GM12891 (cell line): ENCODE measurements around the gene SLC17A7.
A peak's percentile ranks its signal among the peaks of the same experiment; 100 is the strongest.
"Not testable (repeated sequence)": the region's sequence is repeated elsewhere in the genome, so short reads cannot be mapped to it uniquely, and the experiment has no call there.

ENCODE experiments used
- DNase-seq: peaks from one replicate; pipeline ENCODE4 v3.0.0; 2011; ENCODE audit warnings: low spot score; ENCODE audit not compliant: insufficient read length
- FAIRE-seq: peaks from 2 replicates; lab custom pipeline; 2011; peaks lifted over from hg19 to GRCh38; lab: Jason Lieb, UNC
- PAX5 ChIP-seq: IDR thresholded peaks from 2 replicates; pipeline ENCODE4 v1.6.1; 2011; ENCODE audit warnings: low read length, moderate library complexity, mild to moderate bottlenecking; ENCODE audit not compliant: insufficient read depth, severe bottlenecking
- POLR2A ChIP-seq: IDR thresholded peaks from 2 replicates; pipeline ENCODE4 v1.6.1; 2011; ENCODE audit warnings: low read depth, low read length, control low read depth
- POLR2AphosphoS5 ChIP-seq: IDR thresholded peaks from 2 replicates; pipeline ENCODE4 v1.6.1; 2011; ENCODE audit warnings: low read depth, low read length, control low read depth
- POU2F2 ChIP-seq: IDR thresholded peaks from 2 replicates; pipeline ENCODE4 v1.6.1; 2011; ENCODE audit warnings: low read depth, mild to moderate bottlenecking, control low read depth, low read length, moderate library complexity
- SPI1 ChIP-seq: IDR thresholded peaks from 2 replicates; pipeline ENCODE4 v1.6.1; 2011; ENCODE audit warnings: low read depth, low read length, control low read depth
- TAF1 ChIP-seq: IDR thresholded peaks from 2 replicates; pipeline ENCODE4 v1.6.1; 2011; ENCODE audit warnings: low read depth, low read length, control low read depth

Gene SLC17A7

DNA sequence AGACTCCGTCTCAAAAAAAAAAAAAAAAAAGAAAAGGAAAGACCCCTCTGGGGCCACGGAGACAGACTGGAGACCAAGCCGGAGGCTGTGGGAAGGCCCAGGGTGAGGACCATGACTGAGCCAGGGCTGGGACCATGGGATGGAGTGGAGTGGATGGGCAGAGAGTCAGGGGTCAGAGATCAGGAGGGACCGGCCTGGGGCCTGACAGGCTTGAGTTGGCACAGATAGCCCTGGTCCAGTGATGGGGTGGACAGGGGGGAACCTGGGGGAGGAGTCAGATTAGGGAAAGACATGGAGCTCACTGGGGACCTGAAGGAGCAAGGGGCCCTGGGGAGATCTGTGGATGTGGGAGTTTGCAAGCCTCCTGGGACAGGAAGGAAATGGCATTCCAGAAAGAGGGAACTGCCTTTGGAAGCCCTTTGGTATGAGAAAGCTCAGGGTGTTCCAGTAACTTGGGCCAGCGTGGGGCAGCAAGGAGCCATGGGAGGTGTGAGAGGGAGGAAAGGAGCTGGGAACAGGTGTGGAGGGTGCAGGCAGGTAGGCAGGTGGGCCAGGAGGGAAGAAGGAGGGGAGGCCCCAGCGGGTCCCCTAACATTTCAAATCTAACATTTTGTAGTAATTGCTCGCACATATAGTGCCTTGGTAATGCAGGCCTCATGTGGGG lies 39.8 kb upstream of the SLC17A7 start:
- no peak for TF ChIP-seq POLR2A
- TF ChIP-seq SPI1 = no peak
- TF ChIP-seq TAF1 = no peak
- no peak for TF ChIP-seq PAX5
- no peak for TF ChIP-seq POU2F2
- no peak for TF ChIP-seq POLR2AphosphoS5
- FAIRE-seq (no peak), DNase-seq (no peak)

DNA sequence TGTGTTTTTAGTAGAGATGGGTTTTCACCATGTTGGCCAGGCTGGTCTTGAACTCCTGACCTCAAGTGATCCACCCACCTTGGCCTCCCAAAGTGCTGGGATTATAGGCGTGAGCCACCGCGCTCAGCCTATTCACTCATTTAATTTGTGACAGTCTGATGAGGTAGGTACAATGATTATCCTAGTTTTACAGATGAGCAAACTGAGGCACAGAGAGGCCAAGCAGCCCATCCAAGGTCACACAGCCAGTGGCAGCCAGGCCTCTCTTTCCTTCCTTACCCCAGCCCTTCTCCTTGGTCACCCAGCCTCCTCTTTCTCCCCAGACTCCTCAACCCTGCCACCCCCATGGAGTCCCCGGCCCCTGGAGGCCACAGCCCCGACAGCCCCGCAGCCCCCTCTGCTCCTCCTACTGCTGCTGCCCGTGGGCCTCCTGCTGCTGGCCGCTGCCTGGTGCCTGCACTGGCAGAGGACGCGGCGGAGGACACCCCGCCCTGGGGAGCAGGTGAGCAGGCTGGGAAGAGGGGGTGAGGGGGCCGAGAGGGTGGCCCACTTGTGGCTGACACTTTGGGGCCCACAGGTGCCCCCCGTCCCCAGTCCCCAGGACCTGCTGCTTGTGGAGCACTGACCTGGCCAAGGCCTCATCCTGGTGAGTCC lies 38.8 kb upstream of the SLC17A7 start:
- TF ChIP-seq POLR2AphosphoS5 (no peak), POU2F2 (no peak), TAF1 (no peak), POLR2A (no peak), PAX5 (no peak), SPI1 (no peak)
- FAIRE-seq = no peak
- DNase-seq = no peak

DNA sequence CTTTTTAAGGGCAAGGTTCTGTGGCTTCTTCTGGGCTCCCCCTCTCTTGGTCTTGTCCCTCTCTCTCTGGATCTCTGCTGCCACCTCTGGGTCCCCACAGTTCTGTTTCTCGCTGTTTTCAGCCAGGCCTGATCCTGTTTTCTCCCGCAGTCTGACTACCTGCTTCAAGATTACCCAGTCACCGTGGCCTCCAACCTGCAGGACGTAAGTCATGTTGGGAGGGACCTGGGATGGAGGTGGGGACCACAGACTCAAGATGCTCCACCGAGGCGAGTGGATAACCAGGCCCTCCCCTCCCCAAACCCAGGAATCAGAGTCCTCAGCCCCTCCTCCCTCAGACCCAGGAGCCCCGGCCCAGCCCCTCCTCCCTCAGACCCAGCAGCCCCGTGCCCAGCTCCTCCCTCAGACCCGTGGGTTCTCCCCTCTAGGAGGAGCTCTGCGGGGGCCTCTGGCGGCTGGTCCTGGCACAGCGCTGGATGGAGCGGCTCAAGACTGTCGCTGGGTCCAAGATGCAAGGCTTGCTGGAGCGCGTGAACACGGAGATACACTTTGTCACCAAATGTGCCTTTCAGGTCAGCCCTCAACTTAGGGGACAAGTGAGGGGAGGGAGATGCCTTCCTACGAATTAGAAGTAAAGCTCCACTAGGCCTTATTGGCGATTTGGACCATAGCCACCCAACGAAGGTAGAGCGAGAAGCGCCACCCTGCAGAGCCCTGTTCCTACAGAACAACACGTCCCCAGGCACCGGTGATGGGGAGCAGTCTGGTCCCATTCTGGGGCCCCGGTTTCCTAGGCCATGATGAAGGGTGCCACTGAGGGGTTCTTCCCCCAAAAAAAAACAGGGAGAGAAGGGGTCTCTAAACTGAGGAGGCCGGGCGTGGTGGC lies 34.9 kb upstream of the SLC17A7 start:
- FAIRE-seq (no peak), DNase-seq (no peak)
- TF ChIP-seq POU2F2 (no peak), SPI1 (no peak)

DNA sequence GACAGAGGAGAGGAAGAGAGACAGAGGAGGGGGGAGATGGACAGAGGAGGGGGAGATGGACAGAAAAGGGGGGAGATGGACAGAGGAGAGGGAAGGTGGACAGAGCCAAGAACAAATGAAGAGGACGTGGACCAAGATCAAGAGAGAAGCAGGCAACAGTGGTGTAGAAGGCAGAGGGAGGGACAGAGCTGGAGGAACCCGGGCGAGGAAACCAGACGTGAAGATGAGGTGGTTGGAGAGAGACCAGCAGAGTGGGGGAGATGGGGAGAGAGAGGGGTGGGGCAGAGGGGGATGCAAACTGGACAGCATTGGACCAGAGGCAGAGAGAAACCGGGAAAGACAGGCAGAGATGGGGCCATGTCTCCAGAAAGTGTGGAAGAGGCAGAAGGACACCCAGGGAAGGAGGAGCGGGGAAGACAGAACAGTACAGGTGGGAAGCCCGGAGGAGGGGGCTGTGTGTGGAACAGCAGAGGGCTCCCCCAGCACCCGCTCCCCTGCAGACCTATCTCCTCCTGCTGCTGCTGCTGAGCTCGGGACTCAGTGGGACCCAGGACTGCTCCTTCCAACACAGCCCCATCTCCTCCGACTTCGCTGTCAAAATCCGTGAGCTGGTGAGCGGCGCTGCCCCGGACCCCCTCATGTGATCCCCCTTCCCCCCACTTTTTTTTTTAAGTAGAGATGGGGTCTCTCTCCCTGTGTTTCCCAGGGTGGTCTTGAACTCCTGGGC lies 34.0 kb upstream of the SLC17A7 start:
- no peak for DNase-seq
- no peak for FAIRE-seq
- TF ChIP-seq POU2F2 = no peak
- no peak for TF ChIP-seq TAF1

DNA sequence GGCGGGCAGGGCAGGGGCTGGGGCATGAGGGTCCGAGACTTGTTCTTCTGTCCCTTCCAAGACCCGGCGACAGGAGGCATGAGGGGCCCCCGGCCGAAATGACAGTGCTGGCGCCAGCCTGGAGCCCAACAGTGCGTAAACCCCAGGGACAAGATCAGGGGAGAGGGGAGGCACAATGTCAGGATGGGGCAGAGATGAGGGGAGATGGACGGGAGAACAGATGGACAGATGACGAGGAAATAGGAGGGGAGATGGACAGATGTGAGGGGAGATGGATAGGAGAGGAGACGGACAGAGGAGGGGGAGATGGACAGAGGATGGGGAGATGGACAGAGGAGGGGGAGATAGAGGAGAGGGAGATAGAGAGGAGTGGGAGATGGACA lies 33.2 kb upstream of the SLC17A7 start:
- FAIRE-seq (no peak), DNase-seq (no peak)
- no peak for TF ChIP-seq TAF1
- no peak for TF ChIP-seq POLR2A
- no peak for TF ChIP-seq POLR2AphosphoS5
- no peak for TF ChIP-seq PAX5
- no peak for TF ChIP-seq SPI1
- no peak for TF ChIP-seq POU2F2

DNA sequence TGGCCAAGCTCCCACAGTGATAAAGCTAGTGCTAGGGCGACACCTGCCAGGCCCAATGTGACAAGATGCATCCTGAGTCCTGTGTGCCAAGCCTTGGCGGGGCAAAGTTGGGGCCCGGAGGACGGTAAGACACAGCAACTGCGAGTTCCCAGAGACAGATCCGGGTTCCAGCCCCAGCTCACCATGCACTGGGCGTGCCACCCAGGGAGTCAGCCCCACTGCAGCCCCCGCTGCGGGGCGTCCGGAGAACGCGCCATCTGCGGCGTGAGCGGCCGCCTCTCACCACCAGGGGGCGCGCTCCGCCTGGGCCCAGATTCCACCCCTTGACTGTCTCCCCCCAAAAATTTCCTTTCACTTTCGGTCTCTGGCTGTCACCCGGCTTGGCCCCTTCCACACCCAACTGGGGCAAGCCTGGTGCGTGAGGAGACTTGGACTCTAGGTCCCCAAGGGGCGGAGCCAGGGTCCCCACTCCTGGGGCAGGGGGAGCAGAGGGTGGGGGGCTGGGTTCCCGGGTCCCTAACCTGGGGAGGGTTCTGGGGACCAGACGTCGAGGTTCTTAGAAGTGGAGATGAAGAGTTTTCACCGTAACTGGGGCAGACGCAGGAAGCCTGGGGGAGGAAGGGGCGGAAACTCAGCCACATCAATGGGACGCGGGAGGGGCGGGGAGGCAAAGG lies 32.7 kb upstream of the SLC17A7 start, which contains the start of gene FLT3LG:
Gene FLT3LG, plus strand, starts transcription at position 348 of the 674 bp plus-strand sequence. CDS start 425 bp downstream, outside the sequence.
- TF ChIP-seq TAF1 = no peak
- no peak for TF ChIP-seq SPI1
- no peak for TF ChIP-seq POLR2A
- peak; percentile 17 for TF ChIP-seq PAX5
- DNase-seq = peak; percentile 97
- FAIRE-seq = peak; percentile 85

DNA sequence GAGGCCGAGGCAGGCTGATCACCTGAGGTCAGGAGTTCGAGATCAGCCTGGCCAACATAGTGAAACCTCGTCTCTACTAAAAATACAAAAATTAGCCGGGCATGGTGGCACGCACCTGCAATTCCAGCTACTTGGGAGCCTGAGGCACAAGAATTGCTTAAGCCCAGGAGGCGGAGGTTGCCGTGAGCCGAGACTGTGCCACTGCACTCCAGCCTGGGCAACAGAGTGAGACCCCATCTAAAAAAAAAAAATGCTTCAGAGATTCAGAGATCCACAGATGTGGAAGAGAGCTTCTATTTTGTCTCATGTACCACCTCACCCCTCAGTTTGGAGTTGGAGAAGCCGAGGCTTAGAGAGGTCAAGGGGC lies 32.2 kb upstream of the SLC17A7 start:
- not testable (repeated sequence) for FAIRE-seq, DNase-seq

DNA sequence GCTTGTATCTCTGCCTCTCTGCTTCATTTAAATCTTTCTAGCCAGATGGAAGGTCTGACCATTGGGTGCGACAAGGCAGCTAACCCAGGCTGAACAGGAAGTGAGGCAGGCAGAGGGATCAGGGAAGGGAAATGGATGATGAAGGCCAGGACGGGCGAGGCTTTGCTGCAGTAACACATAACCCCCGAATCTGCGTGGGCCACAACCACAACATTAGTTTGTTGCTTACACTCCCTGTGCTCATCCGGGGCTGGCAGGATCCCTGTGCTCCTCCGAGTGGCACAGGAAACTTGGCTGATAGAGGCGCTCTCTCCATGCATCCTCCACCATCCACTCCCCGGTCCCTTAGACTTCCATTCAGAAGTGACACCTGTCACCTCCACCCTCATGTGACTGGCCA lies 31.6 kb upstream of the SLC17A7 start:
- FAIRE-seq = no peak
- no peak for TF ChIP-seq SPI1
- TF ChIP-seq POLR2AphosphoS5 = no peak
- TF ChIP-seq TAF1 = no peak
- no peak for TF ChIP-seq PAX5
- no peak for TF ChIP-seq POU2F2
- no peak for TF ChIP-seq POLR2A
- DNase-seq = no peak

DNA sequence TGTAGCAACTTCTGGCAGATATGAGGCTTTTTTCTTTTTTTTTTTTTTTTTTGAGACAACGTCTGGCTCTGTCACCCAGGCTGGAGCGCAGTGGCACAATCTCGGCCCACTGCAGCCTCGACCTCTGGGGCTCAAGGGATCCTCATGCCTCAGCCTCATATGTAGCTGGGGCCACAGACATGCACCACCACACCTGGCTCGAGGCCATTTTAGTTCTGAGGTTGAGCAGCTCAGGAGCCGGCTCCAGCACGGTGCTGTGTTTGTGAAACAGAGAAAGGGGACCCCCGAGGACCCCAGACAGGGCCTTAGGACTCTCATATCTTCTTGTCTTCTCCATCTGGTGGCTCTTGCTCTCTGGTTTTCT lies 29.3 kb upstream of the SLC17A7 start:
- DNase-seq (no peak), FAIRE-seq (no peak)
- no peak for TF ChIP-seq POLR2A
- TF ChIP-seq TAF1 = no peak
- no peak for TF ChIP-seq SPI1
- no peak for TF ChIP-seq POLR2AphosphoS5
- no peak for TF ChIP-seq POU2F2
- TF ChIP-seq PAX5 = no peak
